Prostate gland (tissue), 2 donors: ENCODE measurements around the gene SORBS1.

Source experiments
- CTCF ChIP-seq, 4 experiments: fragments of 200-600 bp in 2 of 4; fragments of 450-650 bp in 2 of 4; sonication (generic) in 2 of 4; IDR thresholded peaks; 1 replicate in 3 of 4; 2 replicates in 1 of 4; pipeline ENCODE4 v1.5.1; 2016 to 2019; ENCODE audit warnings: antibody characterized with exemption in 4 of 4, mild to moderate bottlenecking in 2 of 4, moderate library complexity in 2 of 4
- POLR2AphosphoS5 ChIP-seq: sonication (generic); formaldehyde crosslinking; IDR thresholded peaks from one replicate; pipeline ENCODE4 v1.6.1; 2017; ENCODE audit warnings: antibody characterized with exemption

DNA sequence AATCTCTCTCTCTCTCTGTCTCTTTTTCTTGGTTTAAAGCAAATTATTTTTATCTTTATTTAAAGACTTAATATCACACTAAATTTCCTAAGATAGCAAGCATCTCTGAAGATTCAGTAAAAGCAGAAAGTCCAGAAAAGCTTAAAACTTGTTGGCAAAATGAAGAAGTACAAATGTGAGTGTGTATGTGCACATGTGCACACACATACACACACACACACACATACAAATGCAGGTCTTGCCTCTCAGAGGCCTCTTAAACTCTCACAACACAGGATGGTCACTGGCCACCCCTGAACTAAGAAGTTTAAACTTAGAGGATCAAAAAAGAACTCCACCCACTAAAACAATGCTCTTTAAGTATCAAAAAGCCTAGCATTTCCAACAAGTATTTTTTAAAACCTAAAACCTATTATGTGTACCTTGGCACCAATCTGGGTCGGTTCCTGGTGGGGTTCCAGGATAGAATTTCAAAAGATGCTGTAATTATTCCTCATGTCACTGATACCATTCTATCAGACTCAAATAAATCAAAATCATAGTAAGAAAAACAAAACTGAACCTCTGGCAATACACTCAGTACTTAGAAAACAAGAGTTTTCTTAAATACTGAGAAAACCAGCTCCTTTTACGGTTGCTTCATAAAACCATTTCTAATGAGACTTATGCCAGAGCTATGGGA is 55.0 kb downstream of the SORBS1 start:
- no peak for TF ChIP-seq CTCF (IDR thresholded peaks at IDR 0.05)
- TF ChIP-seq POLR2AphosphoS5 = no peak
